Hematopoietic multipotent progenitor cell treated with erythropoietin and hydrocortisone succinate and interleukin-3 and kit ligand, for 17 days (in vitro differentiated cells): Measurements from ENCODE around the gene FOXK2.

Experiments
- DNase-seq: peaks from one replicate; pipeline ENCODE4 v3.0.0-alpha.2; 2015; ENCODE audit warnings: low spot score

Gene FOXK2

GRCh38 chr17:82589851-82590180, 70.3 kb downstream of the FOXK2 start:
- no peak for DNase-seq

DNA sequence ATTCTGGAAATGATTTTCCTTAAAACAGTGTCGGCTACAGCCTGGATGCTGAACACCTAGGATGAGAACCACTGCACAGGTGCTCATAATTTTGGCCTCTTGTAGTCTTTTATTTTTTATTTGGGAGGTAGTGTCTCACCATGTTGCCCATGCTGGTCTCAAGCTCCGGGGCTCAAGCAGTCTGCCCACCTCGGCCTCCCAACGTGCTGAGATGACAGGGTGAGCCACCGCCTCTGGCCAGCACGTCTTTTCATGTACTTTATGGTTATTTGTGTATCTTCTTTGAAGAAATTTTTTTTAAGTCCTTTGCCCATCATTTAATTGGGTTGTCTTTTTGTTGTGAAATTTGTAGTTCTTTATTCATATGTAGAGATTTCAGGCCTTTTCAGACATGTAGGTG, 70.7 kb downstream of the FOXK2 start:
- DNase-seq: no peak

- no peak for DNase-seq
These were observed 71.5 kb downstream of the FOXK2 start for GRCh38 chr17:82590881-82591539.

DNA sequence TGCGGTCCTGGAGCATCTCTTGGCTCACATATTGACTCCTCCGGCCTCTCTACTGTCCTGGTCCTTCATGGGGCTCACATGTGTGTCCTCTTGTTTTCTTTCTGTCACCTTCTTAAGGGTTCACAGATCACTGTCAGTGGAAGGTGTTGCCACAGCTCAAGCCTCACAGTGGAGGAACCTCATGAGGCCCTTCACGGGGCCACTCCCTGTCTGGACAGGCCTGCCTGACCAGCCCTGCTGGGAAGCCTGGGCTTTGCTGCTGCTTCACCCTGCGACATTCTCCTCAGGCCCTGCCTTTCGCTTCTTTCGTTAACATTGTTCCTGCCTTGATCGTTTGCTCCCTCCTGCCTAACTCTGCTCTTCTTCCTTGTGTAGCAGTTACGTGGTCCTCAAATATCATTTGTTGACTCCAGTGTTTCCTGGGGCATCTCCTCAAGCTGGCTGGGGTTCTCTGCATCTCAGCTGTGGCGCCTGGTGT, 72.8 kb downstream of the FOXK2 start:
- no peak for DNase-seq

DNA sequence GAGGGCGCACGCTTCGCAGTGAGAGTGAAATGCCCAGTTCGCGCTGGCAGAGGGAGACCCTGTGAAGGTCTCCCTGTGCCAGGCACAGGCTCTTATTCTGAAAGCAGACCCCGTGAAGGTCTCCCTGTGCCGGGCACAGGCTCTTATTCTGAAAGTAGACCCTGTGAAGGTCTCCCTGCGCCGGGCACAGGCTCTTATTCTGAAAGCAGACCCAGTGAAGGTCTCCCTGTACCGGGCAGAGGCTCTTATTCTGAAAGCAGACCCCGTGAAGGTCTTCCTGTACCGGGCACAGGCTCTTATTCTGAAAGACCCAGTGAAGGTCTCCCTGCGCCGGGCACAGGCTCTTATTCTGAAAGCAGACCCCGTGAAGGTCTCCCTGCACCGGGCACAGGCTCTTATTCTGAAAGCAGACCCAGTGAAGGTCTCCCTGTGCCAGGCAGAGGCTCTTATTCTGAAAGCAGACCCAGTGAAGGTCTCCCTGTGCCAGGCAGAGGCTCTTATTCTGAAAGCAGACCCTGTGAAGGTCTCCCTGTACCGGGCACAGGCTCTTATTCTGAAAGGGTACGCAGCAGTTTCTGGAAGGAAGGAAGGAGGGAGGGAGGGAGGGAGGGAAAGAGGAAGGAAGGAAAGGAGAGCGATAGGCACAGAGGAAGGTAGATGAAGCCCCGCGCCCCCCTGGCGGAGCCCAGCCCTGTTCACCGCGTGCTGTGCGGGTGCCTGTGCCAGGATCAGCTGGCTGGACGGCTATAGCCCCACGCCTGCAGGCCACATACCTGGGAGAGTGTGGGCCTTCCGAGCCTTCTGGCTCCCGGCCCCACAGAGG, 73.4 kb downstream of the FOXK2 start:
- peak; percentile 80 for DNase-seq

DNA sequence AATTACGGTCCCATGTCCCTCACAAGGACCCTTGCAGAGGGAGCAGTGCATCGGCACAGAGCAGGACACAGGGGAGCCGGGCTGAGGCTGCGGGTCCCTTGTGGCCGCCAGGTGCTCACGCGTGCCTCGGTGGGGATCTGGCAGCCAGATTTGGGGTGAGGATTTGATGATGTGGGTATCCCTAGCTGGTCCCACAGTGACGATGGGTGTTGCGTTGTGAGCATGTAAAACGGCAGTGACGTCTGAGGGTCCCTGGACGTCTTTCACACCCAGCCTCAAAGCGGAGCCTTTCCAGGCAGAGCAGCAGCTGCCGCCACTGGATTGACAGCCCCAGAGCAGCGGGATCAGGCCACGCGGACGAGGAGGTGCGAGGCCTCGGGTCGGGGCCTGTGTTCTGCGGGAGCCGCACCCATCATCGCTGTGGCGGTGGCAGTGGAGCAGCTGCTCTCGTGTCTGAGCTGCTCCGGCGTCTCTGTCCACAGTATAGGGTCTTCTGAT, 74.1 kb downstream of the FOXK2 start:
- DNase-seq: no peak

- no peak for DNase-seq
These were observed 75.0 kb downstream of the FOXK2 start for GRCh38 chr17:82594571-82594970.

DNA sequence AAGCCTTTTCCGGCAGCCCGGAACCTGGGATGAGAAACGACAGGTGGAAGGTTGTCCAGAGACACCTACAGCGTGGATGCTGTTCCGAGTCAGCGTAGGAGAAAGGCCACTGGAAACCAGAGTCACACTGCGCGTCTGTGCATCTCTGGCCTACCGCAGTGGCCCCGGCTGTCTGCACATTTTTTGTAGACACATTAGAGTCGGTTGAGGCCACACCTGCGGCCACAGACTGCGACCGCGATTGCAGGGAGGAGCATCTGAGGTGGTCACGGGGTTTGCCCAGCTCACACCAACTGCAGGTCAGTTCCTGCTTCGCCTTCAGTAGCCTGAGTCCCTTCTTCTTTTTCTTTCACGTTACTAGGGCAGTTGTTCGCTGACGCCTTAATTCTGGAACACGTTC, 76.4 kb downstream of the FOXK2 start:
- no peak for DNase-seq

- no peak for DNase-seq
These were observed 76.8 kb downstream of the FOXK2 start for GRCh38 chr17:82596296-82596695.

- DNase-seq: no peak
These were observed 77.5 kb downstream of the FOXK2 start for GRCh38 chr17:82596837-82597672.

DNA sequence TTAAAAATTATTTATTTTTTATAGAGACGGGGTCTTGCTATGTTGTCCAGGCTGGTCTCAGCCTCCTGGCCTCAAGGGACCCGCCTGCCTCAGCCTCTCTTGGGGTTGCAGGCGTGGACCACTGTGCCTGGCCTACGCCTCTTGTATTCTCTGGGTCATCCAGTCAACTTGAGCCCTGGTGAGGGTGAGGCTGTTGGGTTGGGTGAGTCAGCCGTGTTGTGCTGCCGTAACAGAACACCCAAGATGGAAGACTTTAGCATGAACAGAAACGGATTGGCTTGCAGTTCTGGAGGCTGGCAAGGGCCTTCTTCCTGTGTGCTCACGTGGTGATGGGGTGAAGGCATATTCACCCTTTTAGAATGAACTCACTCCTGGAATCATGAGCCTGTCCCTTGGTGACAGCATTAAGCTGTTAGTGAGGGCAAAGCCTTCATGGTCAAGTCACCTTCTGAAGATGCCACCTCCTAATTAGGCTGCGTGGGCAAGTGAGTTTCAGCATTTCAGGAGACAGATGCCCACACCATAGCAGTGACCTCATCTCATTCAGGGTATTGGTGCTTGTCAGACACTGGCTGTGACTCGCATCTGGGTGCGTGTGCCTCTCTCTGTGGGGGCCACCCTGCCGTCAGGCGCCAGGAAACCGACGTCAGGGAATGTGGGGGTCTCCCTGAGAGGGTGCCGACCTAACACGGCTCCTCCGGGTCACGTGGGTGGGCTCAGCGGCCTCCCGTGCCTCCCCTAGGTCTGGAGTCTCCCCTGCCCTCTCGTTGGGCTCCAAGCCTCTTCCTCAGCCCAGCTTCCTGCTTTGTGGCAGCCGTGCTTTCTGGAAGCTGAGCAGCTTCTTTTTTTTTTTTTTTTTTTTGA, 79.0 kb downstream of the FOXK2 start:
- no peak for DNase-seq

GRCh38 chr17:82599674-82600661, 80.4 kb downstream of the FOXK2 start:
- DNase-seq: no peak

DNA sequence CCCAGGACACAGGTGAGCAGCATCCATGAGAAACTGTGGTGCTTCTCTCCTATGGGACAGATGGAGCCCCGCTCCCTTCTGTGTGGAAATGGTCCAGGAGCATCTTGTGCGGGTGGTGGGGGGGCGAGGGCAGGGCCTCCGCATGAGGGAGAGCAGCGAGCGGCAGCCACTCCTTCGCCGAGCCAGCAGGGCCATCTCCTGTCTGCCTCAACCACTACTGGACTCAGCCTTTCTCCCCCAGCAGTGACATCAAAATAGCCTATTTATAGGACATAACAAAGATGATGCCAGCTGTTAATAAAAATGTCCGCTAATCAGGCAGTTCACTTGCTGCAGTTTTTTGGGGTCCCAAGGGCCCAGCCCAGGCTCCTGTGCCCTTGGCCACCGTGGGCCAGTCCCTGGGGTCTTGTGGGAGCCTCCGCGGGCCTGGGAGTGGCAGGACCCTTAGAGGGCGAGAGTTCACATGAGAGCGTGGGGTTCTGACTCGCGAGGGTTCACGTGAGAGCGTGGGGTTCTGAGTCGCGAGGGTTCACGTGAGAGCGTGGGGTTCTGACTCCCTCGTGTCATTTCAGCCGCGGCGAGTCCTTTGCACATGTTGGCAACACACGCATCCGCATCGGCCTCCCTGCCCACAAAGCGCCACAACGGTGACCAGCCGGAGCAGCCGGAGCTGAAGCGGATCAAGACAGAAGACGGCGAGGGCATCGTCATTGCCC, 81.4 kb downstream of the FOXK2 start:
- no peak for DNase-seq

DNA sequence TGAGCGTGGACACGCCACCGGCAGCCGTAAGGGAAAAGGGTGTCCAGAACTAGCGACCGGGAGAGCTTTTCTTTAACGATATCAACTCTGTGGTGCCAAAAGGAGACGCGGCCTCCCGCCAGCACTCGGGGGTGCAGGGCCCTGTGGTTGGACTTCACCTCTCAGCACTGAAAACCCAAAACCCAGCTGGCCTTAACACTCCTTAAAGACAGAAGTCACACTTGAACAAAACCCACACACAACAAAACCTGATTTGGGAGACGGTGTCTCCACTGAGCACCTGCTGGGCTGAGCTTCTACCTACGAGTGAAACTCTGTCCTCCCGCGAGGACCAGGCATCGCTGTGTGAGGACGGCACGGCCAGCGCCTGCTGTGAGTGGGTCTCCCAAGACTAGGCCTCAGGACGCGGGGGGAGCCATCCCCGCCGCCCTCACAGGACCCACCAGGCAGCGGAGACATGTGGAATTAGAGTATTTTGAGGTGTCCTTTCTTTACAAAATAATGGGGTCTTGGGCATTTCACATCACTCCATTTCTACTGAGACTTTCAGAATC, 82.0 kb downstream of the FOXK2 start:
- DNase-seq: no peak

- no peak for DNase-seq
These were observed 83.0 kb downstream of the FOXK2 start for GRCh38 chr17:82602487-82602886.

- DNase-seq: no peak
These were observed 83.6 kb downstream of the FOXK2 start for GRCh38 chr17:82602986-82603710.

DNA sequence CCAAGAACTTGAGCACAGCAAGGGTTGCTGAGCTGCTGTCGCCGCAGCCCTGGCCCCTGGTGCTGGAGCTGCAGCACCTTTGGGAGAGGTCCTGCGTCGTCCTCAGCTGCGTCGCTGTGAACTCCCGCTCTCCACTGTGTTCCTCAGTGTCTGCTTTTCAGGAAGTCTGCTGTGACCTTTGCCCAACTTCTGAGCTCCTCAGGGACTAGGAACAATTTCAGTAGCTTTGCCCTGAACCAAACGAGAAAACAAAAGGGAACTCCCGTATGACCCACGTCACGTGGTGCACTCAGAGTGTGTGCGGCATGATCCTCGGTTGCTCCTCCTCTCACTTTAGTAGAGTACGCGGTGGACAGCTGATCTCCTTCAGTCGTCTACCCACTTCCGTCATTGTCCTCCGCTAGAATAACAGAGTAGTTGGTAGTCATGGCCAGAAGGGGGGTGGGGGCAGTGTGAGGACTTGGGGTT, 84.5 kb downstream of the FOXK2 start:
- no peak for DNase-seq

DNA sequence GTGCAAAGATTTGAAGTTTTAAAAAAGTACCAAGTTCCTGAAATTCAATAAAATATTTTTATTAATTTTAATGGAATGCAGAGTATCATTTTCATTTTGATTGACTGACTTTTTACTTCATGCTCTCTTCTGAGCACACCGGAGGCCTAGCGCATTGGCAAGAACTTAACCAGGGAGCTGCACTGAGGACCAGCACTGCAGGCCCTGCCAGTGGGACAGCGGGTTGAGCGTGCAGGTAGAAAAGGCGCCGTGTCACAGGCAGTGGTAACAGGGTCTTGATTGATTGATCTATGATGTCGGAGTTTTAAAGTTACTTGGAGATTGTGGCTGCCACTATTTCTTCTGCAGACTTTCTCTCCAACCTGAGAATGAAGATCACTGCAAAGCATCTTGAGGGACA, 85.0 kb downstream of the FOXK2 start:
- no peak for DNase-seq
